Mammary epithelial cell (primary cell): ENCODE results near the gene MRGPRE.

Experiments used
- CTCF ChIP-seq, 2 donors: IDR thresholded peaks in 1 of 2; conservative IDR thresholded peaks in 1 of 2; 2 replicates each; pipeline ENCODE4 v1.5.1; 2011 to 2012; ENCODE audit warnings: inconsistent platforms in 2 of 2, low read length in 2 of 2, mild to moderate bottlenecking in 2 of 2, control low read depth in 1 of 2, low read depth in 1 of 2; ENCODE audit not compliant: insufficient read depth in 1 of 2; ENCODE audit errors: extremely low read depth in 1 of 2
- EZH2 ChIP-seq: IDR thresholded peaks from 2 replicates; pipeline ENCODE4 v1.6.1; 2012; ENCODE audit warnings: low read length, inconsistent platforms, borderline replicate concordance

GRCh38 chr11:3224401-3225057 lies 7.7 kb downstream of the MRGPRE start:
- no peak for TF ChIP-seq CTCF (conservative IDR thresholded peaks at IDR 0.05 in 1 of 2, IDR thresholded peaks at IDR 0.05 in 1 of 2; ENCODE audit: extremely low read depth in 1 of 2, insufficient read depth in 1 of 2, low read depth in 1 of 2, low read length in 2 of 2)
- TF ChIP-seq EZH2 = no peak
